Stimulated activated naive CD4-positive, alpha-beta T cell (primary cell): ENCODE data around the gene FANCL.
"Not testable (repeated sequence)": the region's sequence is repeated elsewhere in the genome, so short reads cannot be mapped to it uniquely, and the experiment has no call there.

Source experiments
- DNase-seq, 6 experiments: peaks; one replicate each; lab custom pipeline; 2025; lab: John Stamatoyannopoulos, UW

The FANCL gene

DNA sequence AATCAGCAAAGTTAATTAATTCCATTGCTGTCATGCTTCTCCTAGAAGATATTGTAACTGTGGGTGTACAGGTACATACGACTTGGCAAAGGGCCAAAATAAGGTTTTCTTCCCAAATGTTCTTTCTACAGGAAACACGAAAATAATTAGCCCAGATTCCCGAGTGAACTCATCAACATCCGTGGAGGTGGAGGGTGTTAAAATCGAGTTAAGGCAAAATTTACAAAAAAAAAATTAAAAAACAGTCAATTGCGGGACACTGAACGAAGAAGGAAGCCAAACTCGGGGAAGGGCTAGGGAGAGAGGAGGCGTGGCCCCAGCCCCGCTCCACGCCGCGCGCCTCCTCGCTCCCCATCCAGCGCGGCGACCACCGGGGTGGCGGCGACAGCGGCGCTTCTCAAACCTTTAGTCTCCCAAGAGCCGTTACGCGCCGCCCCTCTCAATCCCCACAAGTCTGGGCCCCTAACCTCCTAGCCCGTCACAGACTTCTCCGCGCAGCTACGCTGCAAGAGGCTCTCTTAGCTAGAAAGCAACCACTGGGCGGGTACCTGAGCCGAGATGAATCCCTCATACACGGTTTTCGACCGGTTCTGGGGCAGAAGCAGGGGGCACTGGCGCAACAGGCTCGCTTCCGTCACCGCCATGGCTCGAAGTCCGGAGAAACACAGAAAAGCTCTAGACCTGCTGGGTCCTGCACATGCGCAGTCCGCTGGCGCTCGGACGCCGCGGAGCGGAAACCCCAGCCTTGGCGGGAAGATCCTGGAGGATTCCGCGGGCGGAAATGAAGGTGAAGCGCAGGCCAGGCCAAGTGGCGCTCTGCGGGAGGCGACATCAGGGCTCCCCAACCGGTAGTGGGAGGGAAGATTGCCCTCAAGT lies at the start of gene FANCL:
Gene FANCL (minus strand): TSS at position 656 of the 876 bp plus-strand sequence. CDS start 12 bp downstream, at position 644.
- peak; percentile 14 to 64 (median 20) for DNase-seq

DNA sequence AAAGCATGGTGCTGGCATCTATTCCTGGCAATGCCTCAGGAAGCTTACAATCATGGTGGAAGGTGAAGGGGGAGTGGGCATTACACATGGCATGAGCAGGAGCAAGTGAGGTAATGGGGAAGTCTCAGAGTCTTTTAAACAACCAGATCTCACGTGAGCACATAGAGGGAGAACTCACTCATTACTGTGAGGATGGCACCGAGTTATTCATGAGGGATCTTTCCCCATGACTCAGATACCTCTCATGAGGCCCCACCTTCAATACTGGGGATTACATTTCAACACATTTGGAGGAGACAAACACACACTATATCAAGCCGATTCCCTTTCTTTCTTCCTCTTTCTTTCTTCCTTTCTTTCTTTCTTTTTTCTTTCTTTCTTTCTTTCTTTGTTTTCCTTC lies 47.9 kb upstream of the FANCL start:
- DNase-seq: no peak

DNA sequence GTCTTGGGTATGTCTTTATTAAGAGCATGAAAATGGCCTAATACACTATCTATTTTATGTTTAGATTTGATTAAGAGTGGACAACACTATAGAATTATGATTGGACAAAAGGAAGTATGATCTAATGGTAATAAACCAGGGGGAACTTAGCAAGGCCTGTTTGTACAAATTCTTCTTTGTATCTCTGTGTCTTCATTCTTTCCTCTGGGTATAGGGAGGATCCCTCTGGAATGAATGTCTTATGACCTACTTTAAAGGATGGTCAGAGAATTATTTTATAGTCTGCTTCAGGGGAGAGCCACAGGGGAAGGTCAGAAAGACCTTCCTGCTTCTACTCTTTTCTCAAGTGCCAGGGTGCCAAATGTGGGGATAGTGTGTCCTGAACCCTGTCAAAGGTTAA lies 42.8 kb upstream of the FANCL start:
- no peak for DNase-seq

DNA sequence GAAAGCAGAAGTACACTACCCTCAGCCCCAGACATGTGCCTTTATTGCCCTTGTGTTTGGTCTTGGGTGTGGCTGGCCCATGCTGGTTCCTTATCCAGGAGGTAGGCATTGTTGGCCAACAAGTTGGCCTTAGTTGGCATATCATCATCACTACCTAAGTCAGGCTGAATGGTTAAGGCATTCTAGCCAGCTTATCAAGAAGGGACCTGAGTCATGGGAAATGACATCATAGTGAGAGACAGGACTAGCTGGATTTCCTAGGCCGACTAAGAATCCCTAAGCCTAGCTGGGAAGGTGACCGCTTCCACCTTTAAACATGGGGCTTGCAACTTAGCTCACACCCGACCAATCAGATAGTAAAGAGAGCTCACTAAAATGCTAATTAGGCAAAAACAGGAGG lies 34.0 kb upstream of the FANCL start:
- not testable (repeated sequence) for DNase-seq

DNA sequence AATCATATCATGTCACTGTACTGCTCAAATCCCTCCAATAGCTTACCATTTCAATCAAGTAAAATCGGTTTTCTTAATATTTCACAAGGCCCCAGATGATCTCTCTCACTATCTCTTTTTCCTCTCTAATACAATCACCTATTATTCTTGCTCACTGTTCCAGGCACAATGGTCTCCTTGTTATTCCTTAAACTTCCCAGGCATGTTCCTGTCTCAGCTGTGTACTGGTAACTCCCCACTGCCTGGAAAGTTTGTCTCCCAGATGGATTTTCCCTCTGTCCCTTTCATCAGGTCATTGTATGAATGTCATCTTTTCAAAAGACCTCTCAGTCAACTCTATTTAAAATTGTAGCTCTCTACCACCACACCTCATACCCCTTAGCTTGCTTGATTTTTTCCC lies 30.7 kb upstream of the FANCL start:
- no peak for DNase-seq

DNA sequence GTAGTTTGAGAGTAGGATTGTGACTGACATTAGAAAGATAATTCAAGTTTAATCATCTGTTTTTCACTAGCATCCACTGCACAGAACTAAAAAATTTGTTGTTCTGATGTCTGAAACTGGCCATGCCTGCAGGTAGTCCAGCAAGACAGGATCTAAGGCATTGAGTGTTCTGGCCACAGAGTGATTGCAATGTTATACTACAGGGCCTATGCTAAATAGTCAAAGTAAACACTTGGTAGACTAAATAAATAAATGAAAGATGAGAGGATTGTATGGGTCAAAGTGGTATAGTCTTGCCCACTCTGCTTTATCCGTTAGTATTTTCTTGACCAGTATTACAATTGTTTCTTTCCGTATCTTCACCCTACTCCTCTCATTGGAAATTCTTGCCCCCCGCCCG lies 27.6 kb upstream of the FANCL start:
- no peak for DNase-seq

DNA sequence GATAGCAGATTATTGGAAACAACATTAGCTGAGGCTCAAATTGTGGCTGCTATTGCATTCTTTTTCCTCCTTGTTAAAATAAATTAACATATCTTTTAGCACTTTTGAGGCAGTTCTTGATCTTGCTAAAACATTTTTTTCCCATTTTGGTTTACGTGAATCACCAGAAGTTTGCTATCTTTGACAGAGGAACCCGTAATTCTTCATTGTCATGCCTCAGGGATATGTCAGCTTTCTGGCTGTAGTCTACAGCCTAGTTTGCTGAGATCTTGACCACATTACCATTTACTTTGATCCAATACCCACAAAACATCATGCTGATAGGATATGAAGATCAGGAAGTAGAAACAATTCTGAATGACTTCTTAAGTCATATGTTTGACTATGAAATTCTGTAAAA lies 25.1 kb upstream of the FANCL start:
- DNase-seq: no peak

GRCh38 chr2:58261209-58261608 lies 20.1 kb upstream of the FANCL start:
- no peak for DNase-seq

DNA sequence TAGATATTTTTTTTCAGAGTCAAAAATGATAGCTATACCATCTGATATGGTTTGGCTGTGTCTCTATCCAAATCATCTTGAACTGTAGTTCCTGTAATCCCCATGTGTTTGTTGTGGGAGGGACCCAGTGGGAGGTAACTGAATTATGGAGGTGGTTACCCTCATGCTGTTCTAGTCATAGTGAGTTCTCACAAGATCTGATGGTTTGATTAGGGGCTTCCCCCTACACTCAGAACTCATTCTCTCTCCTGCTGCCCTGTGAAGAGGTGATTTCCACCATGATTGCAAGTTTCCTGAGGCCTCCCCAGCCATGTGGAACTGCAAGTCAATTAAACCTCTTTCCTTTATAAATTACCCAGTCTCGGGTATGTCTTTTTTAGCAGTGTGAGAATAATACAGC lies 17.3 kb upstream of the FANCL start:
- not testable (repeated sequence) for DNase-seq

- DNase-seq: not testable (repeated sequence)
These were observed 10.4 kb upstream of the FANCL start for GRCh38 chr2:58251331-58252201.

DNA sequence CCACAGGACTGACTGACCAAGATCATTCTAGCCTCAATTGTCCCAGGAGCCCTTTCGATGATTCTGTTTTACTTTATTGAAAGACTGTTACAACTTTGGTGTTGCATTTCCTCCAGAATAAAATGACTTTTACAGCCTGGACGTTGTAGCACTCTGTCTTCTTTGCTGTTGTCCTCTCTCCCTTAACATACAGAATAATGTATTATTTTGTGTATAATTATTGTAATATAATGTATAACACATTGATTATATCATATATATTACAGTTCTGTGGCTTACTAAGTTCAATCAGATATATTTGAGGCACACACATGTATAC lies 380 bp upstream of the FANCL start:
- DNase-seq: no peak

DNA sequence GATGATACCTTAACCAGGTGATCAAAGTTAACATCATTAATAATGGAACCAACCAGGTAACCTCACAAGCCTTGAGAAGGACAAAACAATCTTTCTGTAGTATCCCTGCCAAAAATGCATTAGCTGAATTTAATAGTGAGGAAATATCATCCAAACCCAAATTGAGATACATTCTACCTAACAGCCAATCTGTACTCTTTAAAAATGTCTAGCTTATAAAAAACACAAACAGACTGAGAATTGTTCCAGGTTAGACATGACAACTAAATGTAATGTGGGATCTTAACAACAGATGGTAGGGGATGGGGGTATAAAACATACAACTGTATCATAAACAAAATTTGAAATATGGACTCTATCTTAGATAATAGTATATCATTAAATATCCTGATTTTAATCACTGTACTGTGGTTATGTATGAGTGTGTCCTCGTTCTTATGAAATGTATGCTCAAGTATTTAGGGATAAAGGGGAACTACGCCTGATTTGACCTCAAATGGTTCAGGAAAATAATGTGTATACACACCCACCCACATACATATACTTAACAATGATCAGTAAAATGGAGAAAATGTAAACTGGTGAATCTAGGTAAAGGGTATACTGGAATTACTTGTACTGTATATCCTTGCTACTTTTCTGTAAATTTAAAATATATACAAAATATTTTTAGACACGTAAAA lies 1.7 kb downstream of the FANCL start:
- no peak for DNase-seq

DNA sequence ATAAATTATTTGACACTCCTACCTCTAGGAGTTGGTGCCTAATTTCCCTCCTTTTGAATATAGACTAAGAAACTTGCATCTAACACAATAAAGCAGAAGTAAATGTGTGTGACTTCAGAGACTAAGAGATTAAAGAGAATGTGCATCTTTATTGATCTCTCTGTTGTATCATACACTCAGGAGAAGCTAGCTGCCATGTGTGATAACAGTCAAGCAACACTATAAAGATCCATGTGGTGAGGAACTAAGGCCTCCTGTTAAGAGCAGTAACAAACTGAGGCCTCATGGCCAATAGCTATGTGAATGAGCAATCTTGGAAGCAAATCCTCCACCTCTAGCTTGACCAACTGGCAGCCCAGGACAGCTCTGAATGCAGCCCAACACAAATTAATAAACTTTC lies 3.4 kb downstream of the FANCL start:
- no peak for DNase-seq

GRCh38 chr2:58235984-58236383 lies 5.1 kb downstream of the FANCL start:
- no peak for DNase-seq

DNA sequence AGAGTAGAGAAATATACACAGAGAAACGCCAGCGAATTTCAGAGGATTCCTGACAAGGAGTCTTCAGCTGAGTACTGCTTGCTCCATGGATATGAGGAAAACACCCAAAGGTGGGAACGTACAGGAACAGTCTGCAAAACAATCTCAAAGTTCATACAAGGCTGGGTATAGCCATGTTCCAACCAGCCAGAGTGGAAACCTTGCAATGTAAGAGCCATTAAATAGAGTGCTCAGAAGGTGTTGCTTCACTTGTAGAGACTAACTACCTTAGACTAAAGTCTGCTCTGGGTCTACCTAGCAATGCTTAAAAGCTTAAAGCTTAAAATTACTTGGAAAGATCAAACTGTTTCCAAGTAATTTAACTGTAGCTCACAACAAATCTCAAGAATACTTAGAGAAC lies 6.0 kb downstream of the FANCL start:
- DNase-seq: no peak

- no peak for DNase-seq
These were observed 12.8 kb downstream of the FANCL start for GRCh38 chr2:58228299-58228698.

GRCh38 chr2:58227171-58227917 lies 13.8 kb downstream of the FANCL start:
- DNase-seq: no peak

DNA sequence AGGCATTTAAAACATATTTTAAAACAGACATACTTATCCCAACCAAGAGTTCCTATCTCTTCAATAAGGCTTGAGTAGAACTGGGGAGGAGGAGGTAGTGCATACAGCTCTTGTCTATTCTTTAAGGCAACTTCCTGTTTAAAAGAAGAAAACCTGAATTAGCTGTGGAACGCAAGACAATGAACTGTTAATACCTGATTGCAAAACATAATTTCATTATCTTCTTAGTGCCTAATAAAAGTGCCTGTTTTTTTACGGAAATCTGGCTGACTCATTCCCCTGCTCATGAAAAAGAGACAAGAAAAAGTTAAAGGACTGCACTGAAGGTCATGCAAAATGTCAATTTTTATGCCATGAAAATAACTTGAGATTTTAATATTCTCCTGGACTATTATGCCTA lies 19.2 kb downstream of the FANCL start:
- no peak for DNase-seq

DNA sequence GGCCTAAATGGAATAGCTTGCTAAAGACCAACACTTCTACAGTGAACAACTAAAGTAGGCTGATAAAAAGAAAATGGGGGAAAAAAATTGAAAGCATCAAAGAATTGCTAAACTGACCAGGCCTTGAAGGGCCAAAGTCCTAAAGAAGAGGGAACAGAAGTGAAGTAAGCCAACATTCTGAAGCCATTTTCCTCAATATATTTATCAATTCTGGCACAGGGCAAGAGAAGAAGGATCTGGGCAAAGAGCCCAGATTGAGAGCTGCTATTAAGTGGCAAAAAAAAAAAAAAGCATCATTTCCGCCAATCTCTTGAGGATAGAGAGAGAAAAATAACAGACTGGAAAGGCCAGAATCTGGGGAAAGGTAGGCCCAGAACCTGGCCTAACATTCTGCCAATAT lies 25.7 kb downstream of the FANCL start:
- no peak for DNase-seq

DNA sequence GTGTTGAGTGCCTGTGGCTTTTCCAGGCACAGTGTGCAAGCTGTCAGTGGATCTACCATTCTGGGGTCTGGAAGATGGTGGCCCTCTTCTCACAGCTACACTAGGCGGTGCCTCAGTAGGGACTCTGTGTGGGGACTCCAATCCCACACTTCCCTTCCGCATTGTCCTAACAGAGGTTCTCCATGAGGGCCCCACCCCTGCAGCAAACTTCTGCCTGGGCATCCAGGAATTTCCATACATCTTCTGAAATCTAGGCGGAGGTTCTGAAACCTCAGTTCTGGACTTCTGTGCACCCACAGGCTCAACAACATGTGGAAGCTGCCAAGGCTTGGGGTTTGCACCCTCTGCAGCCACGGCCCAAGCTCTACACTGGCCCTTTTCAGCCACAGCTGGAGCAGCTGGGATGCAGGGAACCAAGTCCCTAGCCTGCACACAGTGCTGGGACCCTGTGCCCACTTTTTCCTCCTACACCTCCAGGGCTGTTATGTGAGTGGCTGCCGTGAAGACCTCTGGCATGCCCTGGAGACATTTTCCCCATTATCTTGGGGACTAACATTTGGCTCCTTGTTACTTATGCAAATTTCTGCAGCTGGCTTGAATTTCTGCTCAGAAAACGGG lies 30.1 kb downstream of the FANCL start:
- DNase-seq: not testable (repeated sequence)

DNA sequence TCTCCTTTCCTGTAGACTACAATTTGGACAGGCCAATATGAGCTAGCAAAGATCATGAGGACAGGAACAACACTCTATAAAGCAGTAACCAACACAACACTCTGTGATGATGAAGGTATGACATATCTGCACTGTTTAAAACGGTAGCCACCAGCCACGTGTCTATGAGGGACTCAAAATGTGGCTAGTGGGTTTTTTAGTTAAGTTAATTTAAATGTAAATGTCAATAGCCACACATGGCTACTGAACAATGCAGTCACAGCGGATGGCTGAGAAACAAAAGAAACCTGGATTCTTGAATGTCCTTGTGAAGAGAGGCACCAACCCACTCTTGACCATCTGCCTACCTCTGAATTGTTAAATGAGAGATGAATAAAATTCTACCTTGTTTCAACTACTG lies 33.9 kb downstream of the FANCL start:
- DNase-seq: no peak
